Measurements from ENCODE around the gene PDE7B. TPM values are rescaled to one million over a fixed set of nuclear protein-coding genes. Genes with fewer than 3 reads are reported as not detected.

PDE7B gene
- total and polyA plus RNA-seq, 7 donors: 1.9 to 4.6 (median 2.7) TPM

DNA sequence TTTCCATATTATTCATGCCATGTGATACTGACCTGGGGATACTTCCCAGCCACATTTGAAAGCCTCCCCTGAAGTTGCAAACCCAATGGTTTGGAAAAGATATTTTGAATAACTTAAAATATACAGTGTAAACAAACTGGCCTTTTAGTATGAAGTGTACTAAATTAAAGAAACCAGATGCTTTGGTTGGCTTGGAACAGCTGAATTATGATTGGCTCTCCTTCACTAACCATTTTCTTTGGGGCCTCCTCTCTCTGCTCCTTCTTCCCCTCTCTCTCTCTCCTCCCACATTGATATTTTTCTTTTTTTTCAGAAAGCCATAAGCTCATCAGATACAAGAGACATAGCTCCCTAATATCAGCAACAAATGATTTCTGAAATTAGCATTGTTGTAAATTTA, 232.0 kb downstream of the PDE7B start:
- H3K27ac ChIP-seq: no peak overlapping the region
- DNase-seq (no peak), ATAC-seq (no peak)
- H3K36me3 ChIP-seq (ENCODE audit: insufficient read depth in 1 of 2, low read depth in 1 of 2): no peaks in the 10 kb centered on the region
- TF ChIP-seq, protein P1, sequence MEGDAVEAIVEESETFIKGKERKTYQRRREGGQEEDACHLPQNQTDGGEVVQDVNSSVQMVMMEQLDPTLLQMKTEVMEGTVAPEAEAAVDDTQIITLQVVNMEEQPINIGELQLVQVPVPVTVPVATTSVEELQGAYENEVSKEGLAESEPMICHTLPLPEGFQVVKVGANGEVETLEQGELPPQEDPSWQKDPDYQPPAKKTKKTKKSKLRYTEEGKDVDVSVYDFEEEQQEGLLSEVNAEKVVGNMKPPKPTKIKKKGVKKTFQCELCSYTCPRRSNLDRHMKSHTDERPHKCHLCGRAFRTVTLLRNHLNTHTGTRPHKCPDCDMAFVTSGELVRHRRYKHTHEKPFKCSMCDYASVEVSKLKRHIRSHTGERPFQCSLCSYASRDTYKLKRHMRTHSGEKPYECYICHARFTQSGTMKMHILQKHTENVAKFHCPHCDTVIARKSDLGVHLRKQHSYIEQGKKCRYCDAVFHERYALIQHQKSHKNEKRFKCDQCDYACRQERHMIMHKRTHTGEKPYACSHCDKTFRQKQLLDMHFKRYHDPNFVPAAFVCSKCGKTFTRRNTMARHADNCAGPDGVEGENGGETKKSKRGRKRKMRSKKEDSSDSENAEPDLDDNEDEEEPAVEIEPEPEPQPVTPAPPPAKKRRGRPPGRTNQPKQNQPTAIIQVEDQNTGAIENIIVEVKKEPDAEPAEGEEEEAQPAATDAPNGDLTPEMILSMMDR (IDR thresholded peaks at IDR 0.05): no peak
- H3K4me1 ChIP-seq: no peaks in the 10 kb centered on the region
- H3K27me3 ChIP-seq (ENCODE audit: insufficient read depth in 3 of 3, low read length in 2 of 3): no peaks in the 10 kb centered on the region
- intact Hi-C loops (cut with DNase I): no loop called here
- no peak overlapping the region for H3K4me3 ChIP-seq
- H3K9me3 ChIP-seq: no peaks in the 10 kb centered on the region

DNA sequence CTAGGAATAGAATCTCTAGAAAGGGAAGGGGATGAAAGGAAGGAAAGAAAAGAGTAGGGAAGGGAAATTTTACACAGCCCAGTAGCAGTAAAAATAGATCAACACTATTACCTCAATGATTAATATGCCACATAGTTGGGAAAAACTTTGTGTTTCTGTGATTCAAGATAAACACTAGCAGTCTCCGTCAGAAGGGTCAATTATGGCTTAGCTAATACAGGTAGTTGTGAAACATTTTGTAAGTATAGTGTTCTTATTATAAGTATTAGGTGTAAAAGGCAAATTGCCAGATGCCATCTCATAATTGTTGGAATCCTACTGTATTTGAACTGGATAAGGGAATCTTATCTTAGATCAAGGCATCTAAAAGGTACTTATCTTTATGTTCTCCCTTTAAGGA, 232.9 kb downstream of the PDE7B start:
- H3K4me1 ChIP-seq: no peaks in the 10 kb centered on the region
- TF ChIP-seq, protein P1 (IDR thresholded peaks at IDR 0.05): no peak
- intact Hi-C loops (cut with DNase I): no loop called here
- no peaks in the 10 kb centered on the region for H3K9me3 ChIP-seq
- H3K27ac ChIP-seq: no peak overlapping the region
- ATAC-seq: no peak
- no peaks in the 10 kb centered on the region for H3K27me3 ChIP-seq (ENCODE audit: insufficient read depth in 3 of 3, low read length in 2 of 3)
- DNase-seq: no peak
- no peak overlapping the region for H3K4me3 ChIP-seq
- 90 to 97% (median 94%) methylated on average over 1 of the region's 1 CpG for WGBS, 3 donors
- no peaks in the 10 kb centered on the region for H3K36me3 ChIP-seq (ENCODE audit: insufficient read depth in 1 of 2, low read depth in 1 of 2)

DNA sequence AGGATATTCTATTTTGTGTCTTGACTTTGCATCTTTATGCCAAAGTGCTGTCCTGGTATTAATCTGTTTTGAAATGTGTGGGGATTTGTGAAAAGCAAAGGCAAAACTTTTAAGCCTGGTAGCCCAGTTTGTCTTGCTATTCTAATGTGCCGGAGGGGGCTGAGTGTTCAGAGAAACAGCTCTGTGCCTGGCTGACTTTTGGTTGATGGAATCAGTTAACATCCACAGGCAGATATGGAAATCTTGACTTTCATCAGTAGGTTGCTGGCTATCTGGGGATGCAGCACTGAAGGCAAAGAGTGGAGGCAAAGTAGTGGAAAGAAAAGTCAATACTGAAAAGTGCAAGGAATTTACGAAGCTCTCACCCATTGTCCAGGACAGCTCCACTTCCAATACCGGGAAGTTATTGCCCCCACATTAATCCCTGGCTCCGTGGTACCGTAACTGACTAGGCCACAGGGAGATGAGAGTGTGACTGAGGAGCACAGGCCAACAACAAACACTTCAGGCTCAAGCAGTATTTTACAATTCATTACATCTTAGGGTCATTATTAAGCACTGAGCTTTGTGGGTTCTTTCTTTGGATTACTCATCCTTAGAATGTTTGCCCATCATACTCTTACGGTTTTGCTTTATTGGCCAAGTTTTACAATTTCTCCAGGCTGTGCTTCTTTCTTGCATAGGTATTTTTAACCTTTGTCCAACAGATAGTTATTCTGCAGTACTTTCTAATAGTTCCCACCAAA, 234.0 kb downstream of the PDE7B start:
- TF ChIP-seq, protein P1 (IDR thresholded peaks at IDR 0.05): no peak
- intact Hi-C loops (cut with DNase I): no loop called here
- Histone ChIP-seq H3K36me3 (ENCODE audit: insufficient read depth in 1 of 2, low read depth in 1 of 2) (no peaks in the 10 kb centered on the region), H3K27ac (no peak overlapping the region), H3K9me3 (no peaks in the 10 kb centered on the region), H3K4me3 (no peak overlapping the region), H3K27me3 (ENCODE audit: insufficient read depth in 3 of 3, low read length in 2 of 3) (no peaks in the 10 kb centered on the region), H3K4me1 (no peaks in the 10 kb centered on the region)
- no peak for ATAC-seq
- DNase-seq: no peak
- WGBS, 3 donors: 62 to 78% (median 65%) methylated on average over 6 of the region's 6 CpGs

DNA sequence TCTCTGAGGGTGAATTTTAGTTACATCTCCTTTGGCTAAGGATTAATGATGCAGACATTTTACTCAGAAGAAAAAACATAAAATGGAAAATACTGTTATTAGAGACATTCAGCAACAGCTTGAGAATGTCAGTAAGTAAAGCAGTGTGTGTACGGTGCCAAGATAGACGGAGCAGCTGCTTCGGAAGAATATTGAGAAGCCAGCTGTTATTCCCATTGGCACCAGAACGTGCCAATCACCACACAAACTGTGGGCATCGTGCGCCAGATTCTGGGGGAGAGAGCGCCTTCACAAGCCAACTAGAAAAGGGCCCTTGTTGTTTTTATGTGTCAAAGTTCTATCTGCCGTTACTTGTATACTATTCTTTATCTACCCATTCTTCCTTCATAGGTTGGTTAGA, 235.2 kb downstream of the PDE7B start:
- peak in 3 of 4 donors; percentile 51 to 70 (median 68) for ATAC-seq
- WGBS, 3 donors: 26 to 30% (median 26%) methylated on average over 8 of the region's 8 CpGs
- H3K9me3 ChIP-seq: no peaks in the 10 kb centered on the region
- H3K27me3 ChIP-seq (ENCODE audit: insufficient read depth in 3 of 3, low read length in 2 of 3): no peaks in the 10 kb centered on the region
- TF ChIP-seq, protein P1 (IDR thresholded peaks at IDR 0.05): no peak
- peak overlapping the region; percentile 10 for H3K4me3 ChIP-seq
- DNase-seq: peak in 1 of 2 donors; percentile 40
- intact Hi-C loops (cut with DNase I): no loop called here
- H3K27ac ChIP-seq: no peak overlapping the region
- H3K4me1 ChIP-seq: no peaks in the 10 kb centered on the region
- no peaks in the 10 kb centered on the region for H3K36me3 ChIP-seq (ENCODE audit: insufficient read depth in 1 of 2, low read depth in 1 of 2)

DNA sequence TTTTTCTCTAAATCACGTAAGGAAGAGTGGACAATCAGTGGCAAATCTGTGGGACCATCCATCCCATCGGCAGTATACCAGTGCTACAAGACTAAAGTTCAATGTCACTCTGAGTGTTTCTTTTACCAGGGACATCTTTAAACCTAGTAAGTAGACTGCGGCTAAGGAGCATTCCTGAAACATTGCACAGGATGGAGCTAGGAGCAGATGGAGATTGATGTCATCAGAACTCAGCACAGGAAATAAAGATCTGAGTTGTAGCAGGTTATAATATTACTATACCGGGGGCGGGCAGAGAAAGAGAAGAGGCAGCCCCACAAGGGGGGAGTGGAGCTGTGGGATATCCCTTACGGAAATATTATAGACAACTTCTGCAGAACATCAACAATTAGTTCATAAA, 236.5 kb downstream of the PDE7B start:
- ATAC-seq (peak in 1 of 4 donors; percentile 40), DNase-seq (no peak)
- Histone ChIP-seq H3K9me3 (peaks cover under 1% of the 10 kb centered on the region), H3K4me3 (no peak overlapping the region), H3K27ac (no peak overlapping the region), H3K36me3 (ENCODE audit: insufficient read depth in 1 of 2, low read depth in 1 of 2) (no peaks in the 10 kb centered on the region), H3K27me3 (ENCODE audit: insufficient read depth in 3 of 3, low read length in 2 of 3) (no peaks in the 10 kb centered on the region), H3K4me1 (no peaks in the 10 kb centered on the region)
- TF ChIP-seq, protein P1 (IDR thresholded peaks at IDR 0.05): no peak
- 79 to 90% (median 85%) methylated on average over 6 of the region's 6 CpGs for WGBS, 3 donors
- intact Hi-C loops (cut with DNase I): no loop called here

Data from psoas muscle (tissue), 8 donors.